ENCODE measurements around the gene VIL1. TPM values are rescaled to one million over a fixed set of nuclear protein-coding genes. Genes with fewer than 3 reads are reported as not detected.

Gene VIL1
- total RNA-seq, 1 donor from 2014 or later: not detected

DNA sequence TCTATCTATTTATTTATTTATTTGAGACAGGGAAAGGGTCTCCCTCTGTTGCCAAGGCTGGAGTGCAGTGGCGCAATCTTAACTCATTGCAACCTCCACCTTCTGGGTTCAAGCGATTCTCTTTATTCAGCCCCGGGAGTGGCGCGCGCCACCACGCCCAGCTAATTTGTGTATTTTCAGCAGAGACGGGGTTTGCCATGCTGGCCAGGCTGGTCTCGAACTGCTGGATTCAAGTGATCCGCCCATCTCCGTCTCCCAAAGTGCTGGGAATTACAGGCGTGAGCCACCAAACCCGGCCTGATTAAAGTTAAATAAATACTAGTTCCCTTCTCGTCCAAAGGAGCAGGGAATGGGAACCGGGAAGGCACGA lies 23.5 kb upstream of the VIL1 start:
- no peak for DNase-seq

DNA sequence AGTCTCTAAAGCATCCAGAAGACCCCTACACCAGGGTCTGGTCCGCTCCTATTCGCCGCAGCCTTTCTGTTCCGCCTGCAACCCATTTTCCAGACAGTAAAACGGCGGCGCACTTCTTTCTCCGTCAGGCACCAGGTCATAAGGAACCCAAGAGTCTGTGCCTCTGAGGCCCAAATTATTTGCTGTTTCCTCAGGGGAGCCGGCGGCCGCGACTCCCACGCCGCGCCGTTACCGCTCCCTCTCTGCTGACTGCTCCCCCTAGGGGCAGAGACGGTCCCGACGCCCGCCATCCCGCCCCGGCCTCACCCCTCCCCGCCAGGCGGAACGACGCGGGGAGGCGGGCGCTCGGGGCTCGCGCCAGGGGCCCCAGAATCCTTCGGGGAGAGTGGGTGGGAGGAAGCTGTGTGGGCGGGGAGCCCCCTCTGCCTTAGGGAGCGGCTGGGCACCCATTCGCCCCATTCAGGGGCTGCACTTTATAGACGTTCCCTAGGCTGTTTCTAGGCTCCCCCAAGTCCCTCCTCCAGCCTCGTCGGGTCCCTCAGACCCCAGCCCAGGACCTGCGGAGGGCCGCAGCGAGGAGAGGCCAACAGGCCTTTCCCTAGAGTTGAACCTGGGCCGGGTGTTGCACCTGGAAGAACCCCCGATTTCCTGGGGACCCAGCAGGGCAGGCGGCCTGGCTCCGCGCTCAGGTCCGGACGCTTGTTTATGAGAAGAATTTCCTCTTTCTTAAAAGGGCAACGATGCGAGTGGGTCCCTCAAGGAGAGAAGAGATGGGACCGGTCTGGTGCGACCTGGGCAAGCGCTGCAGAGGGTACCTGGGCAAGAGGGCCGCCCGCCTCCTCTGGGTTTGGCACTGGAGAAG lies 22.9 kb upstream of the VIL1 start:
- peak; percentile 97 for DNase-seq

DNA sequence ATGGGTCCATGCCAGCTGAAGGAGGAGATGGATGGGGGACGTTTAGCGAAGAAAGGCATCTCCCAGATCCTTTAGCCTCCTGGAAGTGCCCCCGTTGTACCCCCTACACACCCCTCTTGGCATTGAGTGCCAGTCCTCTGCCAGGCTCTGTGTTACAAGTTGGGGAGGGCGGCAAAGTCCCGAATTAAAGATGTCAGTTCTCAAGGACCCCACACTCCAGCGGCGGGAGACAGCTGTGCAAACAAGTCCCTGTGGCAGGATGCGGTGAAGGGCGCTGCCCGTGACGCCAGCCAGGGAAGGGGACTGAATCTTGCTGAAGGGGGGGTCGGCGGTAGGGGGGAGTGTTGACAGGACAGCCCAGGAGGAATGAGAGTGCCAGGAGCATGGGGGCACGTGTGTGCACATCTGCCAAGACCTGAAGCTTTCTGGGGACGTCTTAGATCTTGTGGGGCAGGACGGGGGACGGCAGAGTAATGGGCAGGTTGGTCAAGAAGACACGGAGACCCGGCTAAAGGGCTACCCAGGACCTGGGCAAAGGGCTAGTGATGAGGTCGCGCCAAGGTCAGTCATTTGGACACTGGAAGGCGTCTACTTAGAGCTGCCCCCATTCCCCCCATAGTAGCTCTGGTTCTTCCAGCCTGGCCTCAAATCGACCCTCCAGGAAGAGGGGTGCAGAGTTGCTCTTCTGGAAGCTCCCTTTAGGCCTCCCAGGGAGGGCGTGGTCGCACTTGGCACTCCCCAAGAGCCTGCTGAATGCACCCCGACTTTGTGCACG lies 22.0 kb upstream of the VIL1 start:
- peak; percentile 62 for DNase-seq

DNA sequence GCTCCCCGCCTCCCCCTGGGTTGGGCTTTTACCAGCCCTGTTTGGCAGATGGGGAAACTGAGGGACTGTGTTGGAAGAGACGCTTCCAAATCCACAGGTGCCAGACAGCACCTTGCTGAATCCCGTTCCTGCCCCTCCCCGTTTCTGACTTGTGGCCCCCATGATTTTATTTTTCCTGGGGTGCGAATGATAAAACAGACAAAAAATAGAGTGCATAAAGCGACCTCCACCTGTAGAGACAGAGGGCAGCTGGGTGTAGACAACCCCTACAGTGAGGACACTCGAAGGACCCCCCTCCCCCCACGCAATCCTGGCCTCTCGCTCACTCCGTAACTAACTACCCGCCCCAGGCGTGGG lies 21.5 kb upstream of the VIL1 start:
- no peak for DNase-seq

DNA sequence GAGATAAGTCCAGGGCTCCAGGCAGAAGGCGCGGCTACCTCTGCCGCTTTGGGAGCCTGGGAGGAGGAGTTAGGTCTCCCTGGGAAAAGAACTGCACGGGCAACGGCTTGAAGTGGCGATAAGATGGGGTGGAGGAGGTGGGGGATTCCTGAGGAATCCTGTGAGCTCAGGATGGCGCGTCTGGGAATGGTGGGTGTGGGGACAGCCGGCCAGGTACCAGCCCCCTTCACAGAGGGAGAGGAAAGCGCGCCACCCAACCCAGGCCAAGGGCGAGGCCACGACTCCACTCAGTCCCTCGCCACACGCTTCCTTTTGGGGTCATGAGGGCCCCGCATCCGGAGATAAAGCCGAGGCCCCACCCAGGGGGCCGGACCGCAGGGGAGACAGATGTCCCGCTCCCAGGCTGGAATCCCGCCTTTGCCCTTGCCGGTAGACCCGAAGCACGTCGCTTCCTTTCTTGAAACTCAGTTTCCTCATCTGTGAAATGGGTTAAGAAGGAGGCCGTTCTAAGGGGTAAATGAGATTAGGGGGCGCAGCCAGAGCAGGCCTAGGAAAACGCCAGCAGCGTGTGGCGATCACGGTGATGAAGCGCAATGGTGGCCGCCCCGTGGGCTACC lies 21.0 kb upstream of the VIL1 start:
- DNase-seq: peak; percentile 77

DNA sequence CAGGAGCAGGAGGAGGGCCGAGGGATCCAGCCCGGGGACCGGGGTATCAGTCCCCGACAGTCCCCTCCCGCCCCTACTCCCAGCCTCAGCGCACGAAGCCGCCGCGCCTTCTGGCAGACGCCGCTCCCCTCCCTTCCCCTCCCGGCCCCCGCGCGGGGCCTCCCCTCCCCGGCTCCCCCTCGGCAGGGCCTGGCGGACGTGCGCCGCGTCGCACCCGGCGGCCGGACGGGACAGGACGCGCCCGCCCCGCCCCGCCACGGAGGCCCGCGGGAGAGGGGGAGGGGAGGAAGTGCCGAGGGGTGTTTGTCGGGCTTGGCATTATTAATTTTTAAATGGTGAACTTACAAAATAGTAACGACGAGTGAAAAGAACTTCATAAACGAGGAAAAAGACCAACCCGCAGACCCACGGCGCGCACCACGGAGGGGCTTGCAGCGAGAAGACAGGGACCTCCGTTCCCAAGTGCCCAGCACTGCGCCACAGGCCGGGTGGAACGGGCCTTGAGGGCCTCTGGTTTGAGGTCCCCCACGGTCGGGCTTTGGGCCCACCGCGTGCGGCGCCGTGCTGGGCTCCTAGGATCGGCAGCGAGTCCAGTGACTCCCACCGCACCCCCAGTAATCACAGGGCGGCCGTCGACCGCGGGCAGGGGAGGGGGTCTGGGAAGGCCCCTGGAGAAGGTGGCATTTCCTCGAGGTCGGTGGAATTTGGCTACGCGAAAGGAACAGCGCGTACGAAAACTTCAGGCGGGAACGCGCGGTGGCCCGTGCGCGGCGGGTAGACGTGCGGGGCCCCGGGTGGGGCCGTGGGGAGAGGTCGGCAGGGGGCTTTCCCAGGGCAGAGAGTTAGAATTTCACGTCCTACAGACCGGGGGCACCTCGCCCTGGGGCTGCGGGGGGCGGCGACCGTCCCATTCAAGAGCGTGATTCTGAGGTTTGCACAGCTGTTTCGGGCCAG lies 20.2 kb upstream of the VIL1 start:
- peak; percentile 74 for DNase-seq

DNA sequence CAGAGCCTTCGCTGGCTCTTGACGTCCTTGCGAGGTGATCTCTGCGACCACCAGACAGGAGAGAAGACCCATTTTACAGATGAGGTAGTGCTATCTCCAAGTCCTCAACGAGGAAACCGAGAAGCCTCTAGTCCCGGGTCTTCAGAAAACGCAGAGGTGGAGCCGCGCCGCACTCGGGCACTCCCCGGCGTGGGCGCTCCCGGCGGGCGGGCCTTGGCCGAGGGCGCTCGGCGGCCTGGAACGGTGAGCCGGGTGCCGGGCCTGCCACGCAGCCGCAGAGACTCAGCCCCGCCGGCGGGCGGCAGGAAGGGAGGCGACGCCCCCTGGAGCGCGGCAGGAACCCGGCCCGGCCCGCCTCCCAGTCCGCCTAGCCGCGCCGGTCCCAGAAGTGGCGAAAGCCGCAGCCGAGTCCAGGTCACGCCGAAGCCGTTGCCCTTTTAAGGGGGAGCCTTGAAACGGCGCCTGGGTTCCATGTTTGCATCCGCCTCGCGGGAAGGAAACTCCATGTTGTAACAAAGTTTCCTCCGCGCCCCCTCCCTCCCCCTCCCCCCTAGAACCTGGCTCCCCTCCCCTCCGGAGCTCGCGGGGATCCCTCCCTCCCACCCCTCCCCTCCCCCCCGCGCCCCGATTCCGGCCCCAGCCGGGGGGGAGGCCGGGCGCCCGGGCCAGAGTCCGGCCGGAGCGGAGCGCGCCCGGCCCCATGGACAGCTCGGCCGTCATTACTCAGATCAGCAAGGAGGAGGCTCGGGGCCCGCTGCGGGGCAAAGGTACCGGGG lies 19.3 kb upstream of the VIL1 start, which contains the start of gene CTDSP1:
TSS of gene CTDSP1 (plus strand) at position 478 of the 776 bp plus-strand sequence. CDS start at position 701, 223 bp downstream.
- DNase-seq: peak; percentile 99

DNA sequence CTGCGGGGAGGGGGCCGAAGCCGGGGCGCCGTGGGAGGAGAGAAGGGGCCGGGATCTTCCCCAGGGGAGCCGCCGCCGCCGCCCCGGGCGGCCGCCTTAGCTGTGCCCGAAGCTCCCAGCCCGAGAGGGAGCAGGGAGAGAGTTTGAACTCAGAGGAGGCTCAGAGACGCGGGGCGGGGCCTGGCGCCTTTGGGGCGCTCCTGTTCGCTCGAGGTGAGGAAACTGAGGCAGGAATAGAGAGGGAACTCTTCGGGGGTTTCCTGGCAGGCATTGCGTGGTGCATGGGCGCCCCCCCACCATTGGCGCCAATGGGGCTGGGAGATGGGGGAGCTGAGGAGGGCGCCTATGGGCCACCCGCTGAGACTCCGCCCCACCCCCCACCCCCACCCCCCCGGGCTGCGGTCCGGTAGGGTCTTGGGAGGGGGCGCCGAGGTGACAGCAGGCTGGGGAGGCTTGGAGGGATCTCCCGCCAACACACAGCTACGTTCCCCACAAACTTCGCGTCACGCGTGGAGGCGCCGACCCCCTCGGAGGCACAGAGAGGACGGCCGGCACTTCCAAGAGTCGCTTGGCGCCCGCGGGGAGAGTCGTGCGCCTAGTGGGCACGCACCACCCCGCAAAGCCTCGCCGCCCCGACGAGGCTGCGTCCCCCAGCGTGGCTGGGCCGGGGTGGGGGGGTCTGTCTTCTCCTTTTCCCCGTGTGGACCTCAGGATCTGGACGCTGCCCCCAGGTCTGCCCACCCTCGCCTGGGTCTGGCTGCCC lies 18.6 kb upstream of the VIL1 start:
- peak; percentile 45 for DNase-seq

DNA sequence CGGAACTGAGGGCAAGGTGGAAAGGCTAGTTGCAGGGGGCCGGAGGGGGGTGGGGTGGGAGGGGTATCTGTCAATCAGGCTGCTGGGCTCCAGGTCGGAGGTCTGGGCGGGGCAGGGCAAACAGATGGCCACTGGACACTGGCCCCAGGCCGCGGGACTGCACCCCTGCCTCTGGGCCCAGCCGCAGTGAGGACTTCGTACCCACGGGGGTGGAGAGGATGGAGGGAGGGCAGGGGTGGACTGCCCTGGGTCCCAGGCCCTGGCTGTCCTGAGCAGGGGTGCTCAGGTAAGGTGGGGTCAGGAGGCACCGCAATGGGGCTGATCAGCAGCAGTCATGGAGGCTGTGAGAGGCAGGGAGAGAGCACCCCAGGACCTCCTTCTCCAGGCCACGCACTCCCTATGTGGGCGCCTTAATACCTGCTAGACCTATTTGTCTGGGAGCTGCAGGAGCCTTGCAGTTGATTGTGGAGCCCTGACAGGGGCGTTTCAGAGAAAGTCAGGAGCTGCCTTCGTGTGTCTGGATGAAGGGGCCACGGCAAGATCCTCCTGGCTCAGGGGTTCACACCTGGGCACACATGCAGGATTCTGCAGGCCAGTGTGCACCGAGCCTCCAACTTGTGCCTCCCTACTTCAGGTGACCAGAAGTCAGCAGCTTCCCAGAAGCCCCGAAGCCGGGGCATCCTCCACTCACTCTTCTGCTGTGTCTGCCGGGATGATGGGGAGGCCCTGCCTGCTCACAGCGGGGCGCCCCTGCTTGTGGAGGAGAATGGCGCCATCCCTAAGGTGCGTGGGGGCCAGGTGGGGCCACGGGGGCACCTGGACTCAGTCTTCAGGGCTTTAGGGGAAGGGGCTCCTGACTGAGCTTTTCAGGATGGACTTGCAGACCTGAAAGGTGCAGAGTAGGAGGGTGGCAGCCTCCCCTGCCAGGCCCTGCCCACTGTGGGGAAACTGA lies 17.7 kb upstream of the VIL1 start:
- DNase-seq: peak; percentile 13

DNA sequence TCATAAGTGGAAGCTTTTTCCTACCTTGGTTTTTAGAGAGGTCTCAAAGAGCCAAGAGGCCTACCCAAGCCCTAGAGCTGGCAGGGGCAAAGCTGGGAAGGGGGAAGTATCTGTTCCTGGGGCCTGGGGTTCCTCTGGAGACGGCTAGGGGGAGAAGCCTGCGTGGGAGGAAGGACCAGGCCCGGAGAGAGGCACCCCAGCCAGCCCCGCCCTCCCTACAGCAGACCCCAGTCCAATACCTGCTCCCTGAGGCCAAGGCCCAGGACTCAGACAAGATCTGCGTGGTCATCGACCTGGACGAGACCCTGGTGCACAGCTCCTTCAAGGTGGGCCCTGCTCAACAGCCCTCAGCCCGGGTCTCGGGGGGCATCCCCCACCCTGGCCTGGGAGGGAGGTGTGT lies 17.0 kb upstream of the VIL1 start:
- DNase-seq: no peak

DNA sequence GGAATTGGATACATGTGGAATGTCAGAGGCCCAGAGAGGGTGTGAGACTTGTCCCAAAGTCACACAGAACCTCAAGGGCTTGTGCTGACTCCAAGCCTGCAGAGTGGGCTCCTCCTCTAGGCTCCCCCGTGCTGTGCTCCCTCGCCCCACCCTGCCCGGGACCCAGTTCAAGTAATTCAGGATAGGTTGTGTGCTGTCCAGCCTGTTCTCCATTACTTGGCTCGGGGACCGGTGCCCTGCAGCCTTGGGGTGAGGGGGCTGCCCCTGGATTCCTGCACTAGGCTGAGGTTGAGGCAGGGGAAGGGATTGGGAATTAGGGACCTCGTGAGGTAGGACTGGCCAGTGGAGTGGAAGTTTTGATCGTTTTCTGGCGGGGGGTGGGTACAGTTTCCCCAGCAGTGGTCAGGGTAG lies 16.4 kb upstream of the VIL1 start:
- no peak for DNase-seq

DNA sequence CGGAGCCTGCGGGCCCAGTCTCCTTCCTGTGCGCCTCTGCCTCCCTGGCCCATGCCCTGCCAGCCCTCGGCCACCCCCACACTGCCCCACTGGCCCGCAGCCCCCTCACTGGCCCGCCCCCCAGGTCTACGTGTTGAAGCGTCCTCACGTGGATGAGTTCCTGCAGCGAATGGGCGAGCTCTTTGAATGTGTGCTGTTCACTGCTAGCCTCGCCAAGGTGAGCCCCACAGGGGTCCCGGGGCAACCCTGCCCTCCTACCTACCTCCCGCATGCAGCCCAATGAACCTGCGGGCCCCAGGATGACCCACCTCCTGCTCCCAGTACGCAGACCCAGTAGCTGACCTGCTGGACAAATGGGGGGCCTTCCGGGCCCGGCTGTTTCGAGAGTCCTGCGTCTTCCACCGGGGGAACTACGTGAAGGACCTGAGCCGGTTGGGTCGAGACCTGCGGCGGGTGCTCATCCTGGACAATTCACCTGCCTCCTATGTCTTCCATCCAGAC lies 16.0 kb upstream of the VIL1 start:
- DNase-seq: no peak

DNA sequence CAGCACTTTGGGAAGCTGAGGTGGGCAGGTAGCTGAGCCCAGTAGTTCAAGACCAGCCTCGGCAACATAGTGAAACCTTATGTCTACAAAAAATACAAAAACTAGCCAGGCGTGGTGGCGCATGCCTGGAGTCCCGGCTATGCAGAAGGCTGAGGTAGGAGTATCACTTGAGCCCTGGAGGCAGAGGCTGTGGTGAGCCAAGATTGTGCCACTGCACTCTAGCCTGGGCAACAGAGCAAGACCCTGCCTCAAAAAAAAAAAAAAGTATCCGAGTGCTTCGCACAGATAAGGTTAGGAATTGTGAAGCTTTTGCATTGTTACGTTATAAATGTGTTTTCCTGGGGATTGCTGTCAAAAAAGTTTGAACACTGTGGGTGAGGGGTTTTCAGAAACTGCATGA lies 15.1 kb upstream of the VIL1 start:
- no peak for DNase-seq

DNA sequence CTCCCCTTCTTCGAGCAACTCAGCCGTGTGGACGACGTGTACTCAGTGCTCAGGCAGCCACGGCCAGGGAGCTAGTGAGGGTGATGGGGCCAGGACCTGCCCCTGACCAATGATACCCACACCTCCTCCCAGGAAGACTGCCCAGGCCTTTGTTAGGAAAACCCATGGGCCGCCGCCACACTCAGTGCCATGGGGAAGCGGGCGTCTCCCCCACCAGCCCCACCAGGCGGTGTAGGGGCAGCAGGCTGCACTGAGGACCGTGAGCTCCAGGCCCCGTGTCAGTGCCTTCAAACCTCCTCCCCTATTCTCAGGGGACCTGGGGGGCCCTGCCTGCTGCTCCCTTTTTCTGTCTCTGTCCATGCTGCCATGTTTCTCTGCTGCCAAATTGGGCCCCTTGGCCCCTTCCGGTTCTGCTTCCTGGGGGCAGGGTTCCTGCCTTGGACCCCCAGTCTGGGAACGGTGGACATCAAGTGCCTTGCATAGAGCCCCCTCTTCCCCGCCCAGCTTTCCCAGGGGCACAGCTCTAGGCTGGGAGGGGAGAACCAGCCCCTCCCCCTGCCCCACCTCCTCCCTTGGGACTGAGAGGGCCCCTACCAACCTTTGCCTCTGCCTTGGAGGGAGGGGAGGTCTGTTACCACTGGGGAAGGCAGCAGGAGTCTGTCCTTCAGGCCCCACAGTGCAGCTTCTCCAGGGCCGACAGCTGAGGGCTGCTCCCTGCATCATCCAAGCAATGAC lies 14.4 kb upstream of the VIL1 start:
- DNase-seq: no peak

DNA sequence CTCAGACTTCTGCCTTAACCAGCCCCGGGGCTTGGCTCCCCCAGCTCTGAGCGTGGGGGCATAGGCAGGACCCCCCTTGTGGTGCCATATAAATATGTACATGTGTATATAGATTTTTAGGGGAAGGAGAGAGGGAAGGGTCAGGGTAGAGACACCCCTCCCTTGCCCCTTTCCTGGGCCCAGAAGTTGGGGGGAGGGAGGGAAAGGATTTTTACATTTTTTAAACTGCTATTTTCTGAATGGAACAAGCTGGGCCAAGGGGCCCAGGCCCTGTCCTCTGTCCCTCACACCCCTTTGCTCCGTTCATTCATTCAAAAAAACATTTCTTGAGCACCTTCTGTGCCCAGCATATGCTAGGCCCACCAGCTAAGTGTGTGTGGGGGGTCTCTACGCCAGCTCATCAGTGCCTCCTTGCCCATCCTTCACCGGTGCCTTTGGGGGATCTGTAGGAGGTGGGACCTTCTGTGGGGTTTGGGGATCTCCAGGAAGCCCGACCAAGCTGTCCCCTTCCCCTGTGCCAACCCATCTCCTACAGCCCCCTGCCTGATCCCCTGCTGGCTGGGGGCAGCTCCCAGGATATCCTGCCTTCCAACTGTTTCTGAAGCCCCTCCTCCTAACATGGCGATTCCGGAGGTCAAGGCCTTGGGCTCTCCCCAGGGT lies 13.7 kb upstream of the VIL1 start:
- DNase-seq: no peak

DNA sequence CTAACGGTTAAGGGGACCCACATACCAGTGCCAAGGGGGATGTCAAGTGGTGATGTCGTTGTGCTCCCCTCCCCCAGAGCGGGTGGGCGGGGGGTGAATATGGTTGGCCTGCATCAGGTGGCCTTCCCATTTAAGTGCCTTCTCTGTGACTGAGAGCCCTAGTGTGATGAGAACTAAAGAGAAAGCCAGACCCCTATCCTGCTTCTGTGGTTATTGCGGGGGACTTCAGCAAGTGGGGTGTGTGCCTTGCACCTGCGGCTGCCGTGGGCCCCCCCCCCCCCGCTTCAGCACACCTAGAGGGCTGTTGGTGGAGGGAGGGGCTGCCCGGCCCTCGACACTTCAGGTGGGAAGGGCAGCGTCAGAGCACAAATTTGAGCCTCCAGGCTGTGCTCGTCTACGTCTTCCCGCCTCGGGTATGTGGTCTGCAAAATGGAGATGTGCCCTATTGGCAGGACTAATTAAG lies 13.1 kb upstream of the VIL1 start:
- DNase-seq: peak; percentile 26

DNA sequence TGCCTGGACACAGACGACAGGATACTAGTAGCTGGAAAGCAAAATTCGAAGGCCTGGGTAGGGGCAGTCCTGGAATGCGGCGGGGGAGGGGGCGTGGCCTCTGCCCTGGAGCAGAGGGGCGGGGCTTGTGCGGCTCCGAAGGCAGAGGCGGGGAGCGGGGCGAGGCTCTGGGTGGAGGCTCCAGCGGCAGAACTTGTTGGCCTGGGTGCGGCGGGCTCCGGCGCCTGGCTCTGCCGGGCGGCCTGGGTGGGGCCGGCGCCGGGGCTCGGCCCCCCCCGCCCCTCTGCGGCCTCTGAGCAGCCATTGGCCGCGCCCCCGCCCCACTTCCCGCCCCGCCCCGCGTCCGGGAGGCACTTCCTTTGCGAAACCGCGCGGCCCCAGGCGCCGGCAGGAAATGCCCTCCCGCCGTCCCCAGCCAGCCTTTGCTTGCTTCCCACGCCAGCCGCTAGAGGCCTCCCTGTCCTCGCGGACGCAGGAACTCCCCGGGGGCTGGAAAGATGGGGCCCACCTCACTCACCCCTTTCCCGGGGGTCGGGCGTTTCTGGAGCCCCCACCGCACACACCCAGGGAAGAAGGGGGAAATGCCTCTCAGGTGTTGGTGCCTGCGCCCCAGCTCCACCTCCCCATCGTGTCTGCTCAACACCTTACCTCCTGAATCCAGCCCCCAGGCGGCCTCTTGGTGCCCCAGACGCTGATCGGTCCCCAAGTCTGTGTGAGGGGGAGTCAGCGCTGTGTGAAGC lies 12.5 kb upstream of the VIL1 start:
- peak; percentile 94 for DNase-seq

Measured in dermis blood vessel endothelial cell (primary cell).